ENCODE data around the gene RTN4.
"Not testable (repeated sequence)": the region's sequence is repeated elsewhere in the genome, so short reads cannot be mapped to it uniquely, and the experiment has no call there.

Gene RTN4

GRCh38 chr2:55009277-55010060, 40.8 kb downstream of the RTN4 start:
- DNase-seq = no peak

- no peak for DNase-seq
Measured at GRCh38 chr2:55006306-55006705, 43.9 kb downstream of the RTN4 start.

GRCh38 chr2:55003706-55004639, 46.3 kb downstream of the RTN4 start:
- no peak for DNase-seq

- DNase-seq = no peak
Measured at GRCh38 chr2:55001716-55002115, 48.5 kb downstream of the RTN4 start.

GRCh38 chr2:55000341-55000740, 49.9 kb downstream of the RTN4 start:
- DNase-seq = no peak

GRCh38 chr2:54999182-54999581, 51.1 kb downstream of the RTN4 start:
- no peak for DNase-seq

- DNase-seq = no peak
Measured at GRCh38 chr2:54997826-54998225, 52.4 kb downstream of the RTN4 start.

GRCh38 chr2:54995553-54995952, 54.7 kb downstream of the RTN4 start:
- DNase-seq = no peak

- DNase-seq = not testable (repeated sequence)
Measured at GRCh38 chr2:54990694-54991093, 59.6 kb downstream of the RTN4 start.

- DNase-seq = no peak
Measured at GRCh38 chr2:54988612-54989011, 61.6 kb downstream of the RTN4 start.

GRCh38 chr2:54986264-54986663, 64.0 kb downstream of the RTN4 start:
- no peak for DNase-seq

GRCh38 chr2:54984476-54984875, 65.8 kb downstream of the RTN4 start:
- no peak for DNase-seq

GRCh38 chr2:54983345-54984220, 66.7 kb downstream of the RTN4 start:
- no peak for DNase-seq

GRCh38 chr2:54981385-54981784, 68.9 kb downstream of the RTN4 start:
- no peak for DNase-seq

- DNase-seq = no peak
Measured at GRCh38 chr2:54979321-54980044, 70.8 kb downstream of the RTN4 start.

- DNase-seq = no peak
Measured at GRCh38 chr2:54977149-54977548, 73.1 kb downstream of the RTN4 start.

- no peak for DNase-seq
Measured at GRCh38 chr2:54975598-54976492, 74.4 kb downstream of the RTN4 start.

- no peak for DNase-seq
Measured at GRCh38 chr2:54975175-54975574, 75.1 kb downstream of the RTN4 start.

GRCh38 chr2:54969940-54970338, 80.3 kb downstream of the RTN4 start:
- DNase-seq = no peak

GRCh38 chr2:54969295-54969939, 80.8 kb downstream of the RTN4 start:
- DNase-seq = no peak
